ENCODE results near the gene CEL. TPM values are rescaled to one million over a fixed set of nuclear protein-coding genes. Genes with fewer than 3 reads are reported as not detected.
"Not testable (repeated sequence)": the region's sequence is repeated elsewhere in the genome, so short reads cannot be mapped to it uniquely, and the experiment has no call there.

The CEL gene
- total RNA-seq, 5 donors from 2014 or later (not counting 1 experiment from before 2014, with no cell fraction given): 0.28 to 9.0 (median 7.9) TPM

DNA sequence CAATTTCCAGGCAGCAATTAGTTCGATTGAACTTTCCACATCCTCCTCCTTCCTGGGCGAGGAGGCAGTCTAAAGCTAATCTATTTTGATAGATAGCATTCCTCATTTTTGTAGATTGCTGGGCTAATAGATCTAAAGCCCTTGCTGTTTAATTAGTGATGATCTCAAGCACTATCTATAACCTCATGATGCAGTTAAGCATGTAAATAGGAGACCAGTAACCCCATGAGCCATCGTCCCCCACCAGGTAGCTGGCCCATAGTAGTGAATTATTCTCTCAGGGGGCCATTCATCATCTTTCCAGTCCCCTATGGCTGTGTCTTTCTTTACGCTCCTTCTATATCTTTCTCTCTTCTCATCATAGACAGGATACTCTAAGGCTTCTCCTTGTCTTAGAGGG lies 14.9 kb downstream of the CEL start:
- no peak overlapping the region for H3K4me3 Mint-ChIP-seq
- H3K27ac Mint-ChIP-seq: no peak overlapping the region
- Histone ChIP-seq H3K4me3 (ENCODE audit: control insufficient read depth in 1 of 2, extremely low read depth in 1 of 2, low read length in 1 of 2) (no peak overlapping the region), H3K27ac (ENCODE audit: low read length) (no peak overlapping the region), H3K36me3 (ENCODE audit: control insufficient read depth in 2 of 2, extremely low read depth in 1 of 2, insufficient read depth in 1 of 2, low read length in 1 of 2) (no peaks in the 10 kb centered on the region), H3K27me3 (replicated peaks in 1 of 2; ENCODE audit: control insufficient read depth in 2 of 2, extremely low read depth in 1 of 2, insufficient read depth in 2 of 2, low read length in 1 of 2) (peaks cover 0 to 3% of the 10 kb centered on the region in 2 experiments), H3K9me3 (no peaks in the 10 kb centered on the region), H3K4me1 (ENCODE audit: control insufficient read depth in 1 of 2, extremely low read depth in 1 of 2, insufficient read depth in 2 of 2, low read length in 2 of 2) (no peaks in the 10 kb centered on the region)
- no peaks in the 10 kb centered on the region for H3K4me1 Mint-ChIP-seq
- no peaks in the 10 kb centered on the region for H3K27me3 Mint-ChIP-seq
- no peaks in the 10 kb centered on the region for H3K36me3 Mint-ChIP-seq
- ATAC-seq (replicated peaks in 1 of 4): no peak
- POLR2A ChIA-PET: interaction anchor here in 1 of 2 donors (0.9 kb wide), 1 partner anchor 13 kb away, joined by 3 read pairs; no protein-coding TSS in a partner anchor
- DNase-seq: no peak
- CTCF ChIA-PET: no interaction called here
- no peaks in the 10 kb centered on the region for H3K9me3 Mint-ChIP-seq
- WGBS (ENCODE audit: insufficient coverage): no CpG with 5 or more reads among the region's 4 CpGs

DNA sequence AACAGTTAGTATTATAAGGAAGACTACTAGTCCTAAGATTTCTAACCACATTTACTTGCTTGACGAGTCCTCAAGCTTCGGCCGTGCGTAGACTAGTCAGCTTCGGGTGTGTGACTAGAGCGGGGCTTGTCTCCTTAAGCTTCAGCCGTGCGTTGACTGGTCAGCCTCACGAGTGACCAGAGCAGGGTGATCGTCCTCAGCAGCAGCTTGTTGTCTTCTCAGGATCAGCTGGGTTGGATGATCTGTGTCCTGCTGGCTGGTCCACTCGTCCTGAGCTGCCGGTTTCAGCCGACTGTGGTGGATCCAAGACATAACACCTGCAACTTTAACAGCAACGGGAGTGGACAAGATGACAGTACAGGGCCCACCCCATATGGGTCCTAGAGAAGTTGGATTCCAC lies 16.7 kb downstream of the CEL start:
- DNase-seq (no peak), ATAC-seq (replicated peaks in 1 of 4) (no peak)
- H3K27me3 Mint-ChIP-seq: no peaks in the 10 kb centered on the region
- Histone ChIP-seq H3K36me3 (ENCODE audit: control insufficient read depth in 2 of 2, extremely low read depth in 1 of 2, insufficient read depth in 1 of 2, low read length in 1 of 2) (no peaks in the 10 kb centered on the region), H3K4me3 (ENCODE audit: control insufficient read depth in 1 of 2, extremely low read depth in 1 of 2, low read length in 1 of 2) (no peak overlapping the region), H3K27ac (ENCODE audit: low read length) (no peak overlapping the region), H3K9me3 (no peaks in the 10 kb centered on the region), H3K27me3 (replicated peaks in 1 of 2; ENCODE audit: control insufficient read depth in 2 of 2, extremely low read depth in 1 of 2, insufficient read depth in 2 of 2, low read length in 1 of 2) (peaks cover 0 to 7% of the 10 kb centered on the region in 2 experiments), H3K4me1 (ENCODE audit: control insufficient read depth in 1 of 2, extremely low read depth in 1 of 2, insufficient read depth in 2 of 2, low read length in 2 of 2) (no peaks in the 10 kb centered on the region)
- H3K4me1 Mint-ChIP-seq: no peaks in the 10 kb centered on the region
- H3K9me3 Mint-ChIP-seq: no peaks in the 10 kb centered on the region
- no peak overlapping the region for H3K4me3 Mint-ChIP-seq
- H3K36me3 Mint-ChIP-seq: no peaks in the 10 kb centered on the region
- CTCF ChIA-PET: no interaction called here
- WGBS (ENCODE audit: insufficient coverage): 89% methylated on average over 14 of the region's 14 CpGs
- H3K27ac Mint-ChIP-seq: no peak overlapping the region
- POLR2A ChIA-PET: no interaction called here

- ChIA-PET CTCF (no interaction called here), POLR2A (no interaction called here)
- no peaks in the 10 kb centered on the region for H3K36me3 ChIP-seq (ENCODE audit: control insufficient read depth in 2 of 2, extremely low read depth in 1 of 2, insufficient read depth in 1 of 2, low read length in 1 of 2)
- no peaks in the 10 kb centered on the region for H3K9me3 Mint-ChIP-seq
- H3K9me3 ChIP-seq: no peaks in the 10 kb centered on the region
- H3K27me3 ChIP-seq (replicated peaks in 1 of 2; ENCODE audit: control insufficient read depth in 2 of 2, extremely low read depth in 1 of 2, insufficient read depth in 2 of 2, low read length in 1 of 2): peaks cover 0 to 7% of the 10 kb centered on the region in 2 experiments
- no peak for DNase-seq
- H3K27me3 Mint-ChIP-seq: no peaks in the 10 kb centered on the region
- H3K27ac Mint-ChIP-seq: no peak overlapping the region
- H3K27ac ChIP-seq (ENCODE audit: low read length): no peak overlapping the region
- 77% methylated on average over 5 of the region's 7 CpGs for WGBS (ENCODE audit: insufficient coverage)
- no peaks in the 10 kb centered on the region for H3K4me1 ChIP-seq (ENCODE audit: control insufficient read depth in 1 of 2, extremely low read depth in 1 of 2, insufficient read depth in 2 of 2, low read length in 2 of 2)
- no peak for ATAC-seq (replicated peaks in 1 of 4)
- no peak overlapping the region for H3K4me3 ChIP-seq (ENCODE audit: control insufficient read depth in 1 of 2, extremely low read depth in 1 of 2, low read length in 1 of 2)
- H3K4me1 Mint-ChIP-seq: no peaks in the 10 kb centered on the region
- H3K36me3 Mint-ChIP-seq: no peaks in the 10 kb centered on the region
- no peak overlapping the region for H3K4me3 Mint-ChIP-seq
These were observed 18.4 kb downstream of the CEL start for GRCh38 chr9:133080161-133080560.

DNA sequence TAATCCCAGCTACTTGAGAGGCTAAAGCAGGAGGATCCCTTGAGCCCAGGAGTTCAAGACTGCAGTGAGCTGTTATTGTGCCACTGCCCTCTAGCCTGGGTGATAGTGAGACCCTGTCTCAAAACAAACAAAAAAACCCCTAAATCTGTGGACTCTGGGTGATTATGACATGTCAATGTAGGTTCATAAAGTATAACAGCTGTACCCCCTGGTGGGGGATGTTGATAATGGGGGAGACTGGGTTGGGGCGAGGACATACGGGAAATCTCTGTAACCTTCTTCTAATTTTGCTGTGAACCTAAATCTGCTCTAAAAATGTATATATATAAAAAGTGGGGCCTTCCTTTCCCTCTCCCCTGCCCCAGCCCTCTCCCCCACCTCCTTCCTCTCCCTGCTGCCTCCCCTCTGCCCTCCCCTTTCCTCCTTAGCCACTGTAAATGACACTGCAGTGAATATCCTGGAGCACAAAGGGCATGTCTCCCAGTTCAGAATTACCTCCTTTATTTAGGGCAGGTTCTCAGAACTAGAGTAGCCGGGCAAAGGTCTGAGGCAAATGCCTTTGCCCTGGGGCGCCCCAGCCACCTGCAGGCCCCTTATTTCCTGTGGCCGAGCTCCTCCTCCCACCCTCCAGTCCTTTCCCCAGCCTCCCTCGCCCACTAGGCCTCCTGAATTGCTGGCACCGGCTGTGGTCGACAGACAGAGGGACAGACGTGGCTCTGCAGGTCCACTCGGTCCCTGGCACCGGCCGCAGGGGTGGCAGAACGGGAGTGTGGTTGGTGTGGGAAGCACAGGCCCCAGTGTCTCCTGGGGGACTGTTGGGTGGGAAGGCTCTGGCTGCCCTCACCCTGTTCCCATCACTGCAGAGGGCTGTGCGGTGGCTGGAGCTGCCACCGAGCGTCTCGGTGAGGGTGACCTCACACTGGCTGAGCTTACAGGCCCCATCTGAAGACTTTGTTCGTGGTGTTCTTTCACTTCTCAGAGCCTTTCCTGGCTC lies 19.3 kb downstream of the CEL start:
- CTCF ChIA-PET; H3K27ac ChIP-seq (ENCODE audit: low read length); H3K27me3 Mint-ChIP-seq; H3K9me3 Mint-ChIP-seq; POLR2A ChIA-PET; H3K36me3 ChIP-seq (ENCODE audit: control insufficient read depth in 2 of 2, extremely low read depth in 1 of 2, insufficient read depth in 1 of 2, low read length in 1 of 2); ATAC-seq (replicated peaks in 1 of 4); DNase-seq; H3K4me3 Mint-ChIP-seq; H3K9me3 ChIP-seq; H3K4me1 Mint-ChIP-seq; H3K36me3 Mint-ChIP-seq; H3K4me1 ChIP-seq (ENCODE audit: control insufficient read depth in 1 of 2, extremely low read depth in 1 of 2, insufficient read depth in 2 of 2, low read length in 2 of 2); H3K4me3 ChIP-seq (ENCODE audit: control insufficient read depth in 1 of 2, extremely low read depth in 1 of 2, low read length in 1 of 2); H3K27ac Mint-ChIP-seq; H3K27me3 ChIP-seq (replicated peaks in 1 of 2; ENCODE audit: control insufficient read depth in 2 of 2, extremely low read depth in 1 of 2, insufficient read depth in 2 of 2, low read length in 1 of 2): not testable (repeated sequence)
- WGBS (ENCODE audit: insufficient coverage): 94% methylated on average over 5 of the region's 18 CpGs

DNA sequence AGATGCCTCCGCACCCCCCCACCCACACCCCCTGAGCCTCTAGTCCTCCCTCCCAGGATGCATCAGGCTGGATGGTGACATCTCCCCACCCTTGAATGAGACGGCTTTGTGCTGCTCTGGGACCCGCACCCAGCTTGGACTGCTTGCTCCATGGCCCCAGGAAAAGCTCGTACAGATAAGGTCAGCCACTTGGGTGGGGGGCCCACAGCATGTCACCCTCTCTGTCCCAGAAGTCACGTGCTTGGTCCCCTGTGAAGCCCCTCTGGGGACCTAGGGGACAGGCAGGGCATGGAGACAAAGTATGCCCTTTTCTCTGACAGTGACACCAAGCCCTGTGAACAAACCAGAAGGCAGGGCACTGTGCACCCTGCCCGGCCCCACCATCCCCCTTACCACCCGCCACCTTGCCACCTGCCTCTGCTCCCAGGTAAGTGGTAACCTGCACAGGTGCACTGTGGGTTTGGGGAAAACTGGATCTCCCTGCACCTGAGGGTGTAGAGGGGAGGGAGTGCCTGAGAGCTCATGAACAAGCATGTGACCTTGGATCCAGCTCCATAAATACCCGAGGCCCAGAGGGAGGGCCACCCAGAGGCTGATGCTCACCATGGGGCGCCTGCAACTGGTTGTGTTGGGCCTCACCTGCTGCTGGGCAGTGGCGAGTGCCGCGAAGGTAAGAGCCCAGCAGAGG lies 20.3 kb downstream of the CEL start:
- POLR2A ChIA-PET; ATAC-seq (replicated peaks in 1 of 4); H3K27ac Mint-ChIP-seq; DNase-seq; H3K9me3 ChIP-seq; H3K27ac ChIP-seq (ENCODE audit: low read length); H3K36me3 ChIP-seq (ENCODE audit: control insufficient read depth in 2 of 2, extremely low read depth in 1 of 2, insufficient read depth in 1 of 2, low read length in 1 of 2); H3K4me3 ChIP-seq (ENCODE audit: control insufficient read depth in 1 of 2, extremely low read depth in 1 of 2, low read length in 1 of 2); H3K9me3 Mint-ChIP-seq; H3K4me1 Mint-ChIP-seq; H3K36me3 Mint-ChIP-seq; H3K27me3 Mint-ChIP-seq; H3K27me3 ChIP-seq (replicated peaks in 1 of 2; ENCODE audit: control insufficient read depth in 2 of 2, extremely low read depth in 1 of 2, insufficient read depth in 2 of 2, low read length in 1 of 2); H3K4me1 ChIP-seq (ENCODE audit: control insufficient read depth in 1 of 2, extremely low read depth in 1 of 2, insufficient read depth in 2 of 2, low read length in 2 of 2); CTCF ChIA-PET; H3K4me3 Mint-ChIP-seq: not testable (repeated sequence)
- 81% methylated on average over 5 of the region's 12 CpGs for WGBS (ENCODE audit: insufficient coverage)

DNA sequence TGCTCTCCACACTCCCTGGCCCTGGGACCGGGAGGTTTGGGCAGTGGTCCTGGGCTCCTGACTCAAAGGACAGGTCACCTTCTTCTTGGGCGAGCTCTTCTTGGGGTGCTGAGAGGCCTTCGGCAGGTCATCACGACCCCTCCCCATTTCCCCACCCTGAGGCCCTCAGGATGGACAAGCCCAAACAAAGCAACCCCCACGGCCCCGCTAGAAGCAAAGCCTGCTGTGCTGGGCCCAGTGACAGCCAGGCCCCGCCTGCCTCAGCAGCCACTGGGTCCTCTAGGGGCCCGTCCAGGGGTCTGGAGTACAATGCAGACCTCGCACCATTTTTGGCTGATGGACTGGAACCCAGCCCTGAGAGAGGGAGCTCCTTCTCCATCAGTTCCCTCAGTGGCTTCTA lies 21.9 kb downstream of the CEL start:
- CTCF ChIA-PET: not testable (repeated sequence)

More for the DNA sequence above, 21.9 kb downstream of the CEL start:
- H3K36me3 Mint-ChIP-seq; H3K9me3 Mint-ChIP-seq; H3K9me3 ChIP-seq; POLR2A ChIA-PET; H3K4me1 Mint-ChIP-seq; H3K36me3 ChIP-seq (ENCODE audit: control insufficient read depth in 2 of 2, extremely low read depth in 1 of 2, insufficient read depth in 1 of 2, low read length in 1 of 2); ATAC-seq (replicated peaks in 1 of 4); H3K27me3 ChIP-seq (replicated peaks in 1 of 2; ENCODE audit: control insufficient read depth in 2 of 2, extremely low read depth in 1 of 2, insufficient read depth in 2 of 2, low read length in 1 of 2); H3K27me3 Mint-ChIP-seq; H3K27ac ChIP-seq (ENCODE audit: low read length); H3K4me3 Mint-ChIP-seq; H3K4me1 ChIP-seq (ENCODE audit: control insufficient read depth in 1 of 2, extremely low read depth in 1 of 2, insufficient read depth in 2 of 2, low read length in 2 of 2); DNase-seq; H3K27ac Mint-ChIP-seq; H3K4me3 ChIP-seq (ENCODE audit: control insufficient read depth in 1 of 2, extremely low read depth in 1 of 2, low read length in 1 of 2): not testable (repeated sequence)
- no CpG with 5 or more reads among the region's 9 CpGs for WGBS (ENCODE audit: insufficient coverage)

All from T-cell (primary cell).